Measurements from ENCODE around the gene EXOC4. TPM values are rescaled to one million over a fixed set of nuclear protein-coding genes. Genes with fewer than 3 reads are reported as not detected.

EXOC4 gene
- total RNA-seq, 4 donors from 2014 or later: 82.4 to 204 (median 128) TPM

DNA sequence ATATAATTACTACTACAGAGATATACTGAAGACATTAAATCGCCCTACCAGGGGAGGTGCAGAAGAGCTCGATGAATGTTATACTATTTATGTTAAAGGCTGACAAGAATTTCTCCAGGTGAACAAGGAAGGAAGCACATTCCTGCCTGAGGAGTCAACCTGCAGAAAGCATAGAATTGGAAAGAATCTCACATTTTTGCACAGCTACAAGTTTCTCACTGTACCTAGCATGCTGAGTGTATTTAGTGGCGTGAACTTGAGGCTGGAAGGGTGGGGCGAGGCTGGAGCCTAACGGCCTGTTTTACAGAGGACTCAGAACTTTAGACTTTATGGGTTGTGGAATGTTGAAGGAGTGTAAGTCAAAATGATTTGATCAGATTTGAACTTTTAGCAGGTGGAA is 500.6 kb downstream of the EXOC4 start:
- 54 to 73% methylated on average over 5 of the region's 5 CpGs for WGBS, 2 donors (ENCODE audit: low coverage in 1 of 2)
- TF ChIP-seq, protein P1, sequence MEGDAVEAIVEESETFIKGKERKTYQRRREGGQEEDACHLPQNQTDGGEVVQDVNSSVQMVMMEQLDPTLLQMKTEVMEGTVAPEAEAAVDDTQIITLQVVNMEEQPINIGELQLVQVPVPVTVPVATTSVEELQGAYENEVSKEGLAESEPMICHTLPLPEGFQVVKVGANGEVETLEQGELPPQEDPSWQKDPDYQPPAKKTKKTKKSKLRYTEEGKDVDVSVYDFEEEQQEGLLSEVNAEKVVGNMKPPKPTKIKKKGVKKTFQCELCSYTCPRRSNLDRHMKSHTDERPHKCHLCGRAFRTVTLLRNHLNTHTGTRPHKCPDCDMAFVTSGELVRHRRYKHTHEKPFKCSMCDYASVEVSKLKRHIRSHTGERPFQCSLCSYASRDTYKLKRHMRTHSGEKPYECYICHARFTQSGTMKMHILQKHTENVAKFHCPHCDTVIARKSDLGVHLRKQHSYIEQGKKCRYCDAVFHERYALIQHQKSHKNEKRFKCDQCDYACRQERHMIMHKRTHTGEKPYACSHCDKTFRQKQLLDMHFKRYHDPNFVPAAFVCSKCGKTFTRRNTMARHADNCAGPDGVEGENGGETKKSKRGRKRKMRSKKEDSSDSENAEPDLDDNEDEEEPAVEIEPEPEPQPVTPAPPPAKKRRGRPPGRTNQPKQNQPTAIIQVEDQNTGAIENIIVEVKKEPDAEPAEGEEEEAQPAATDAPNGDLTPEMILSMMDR (IDR thresholded peaks at IDR 0.05): no peak
- TF ChIP-seq POLR2A (IDR thresholded peaks at IDR 0.05) (no peak), EP300 (IDR thresholded peaks at IDR 0.05; ENCODE audit: low read depth) (no peak), POLR2AphosphoS5 (IDR thresholded peaks at IDR 0.05) (no peak)
- no peak for DNase-seq
- H3K4me1 ChIP-seq: peaks cover 0 to 14% (median 4%) of the 10 kb centered on the region in 4 donors
- no peak overlapping the region for H3K4me3 ChIP-seq
- intact Hi-C loops (cut with DNase I; ENCODE audit: low total_unique reads): no loop called here
- H3K27ac ChIP-seq: no peak overlapping the region
- H3K27me3 ChIP-seq: no peaks in the 10 kb centered on the region
- no peaks in the 10 kb centered on the region for H3K9me3 ChIP-seq
- no peaks in the 10 kb centered on the region for H3K36me3 ChIP-seq
- in situ Hi-C loops (cut with MboI; ENCODE audit: low pct_ligation_motif_present in 1 of 4, low pct_unique_long_range_greater_than_20kb in 1 of 4, low sequenced_read_pairs in 3 of 4): no loop called here

DNA sequence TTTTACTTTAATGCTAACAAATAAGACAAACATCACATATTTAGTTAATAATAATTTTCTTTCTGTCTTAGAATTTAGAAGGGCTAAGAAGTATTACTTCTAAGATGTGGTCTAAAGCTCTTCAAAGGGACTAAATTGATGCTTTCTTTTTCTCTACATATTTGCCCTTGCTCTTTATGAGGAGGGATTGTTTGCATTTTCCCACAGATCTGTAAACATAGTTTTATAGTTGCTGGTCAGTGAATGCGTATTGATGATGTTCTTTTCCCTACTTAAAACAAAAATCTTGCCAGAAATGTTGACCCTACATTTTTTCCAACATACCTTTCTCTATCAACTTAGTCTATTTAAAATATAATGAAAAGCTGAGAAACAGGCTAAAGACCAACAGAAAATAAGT is 501.8 kb downstream of the EXOC4 start:
- Histone ChIP-seq H3K4me1 (peaks cover 0 to 14% (median 4%) of the 10 kb centered on the region in 4 donors), H3K36me3 (no peaks in the 10 kb centered on the region), H3K9me3 (no peaks in the 10 kb centered on the region), H3K27ac (no peak overlapping the region), H3K27me3 (no peaks in the 10 kb centered on the region), H3K4me3 (no peak overlapping the region)
- DNase-seq: no peak
- no peak for TF ChIP-seq POLR2A (IDR thresholded peaks at IDR 0.05)
- no peak for TF ChIP-seq POLR2AphosphoS5 (IDR thresholded peaks at IDR 0.05)
- no peak for TF ChIP-seq EP300 (IDR thresholded peaks at IDR 0.05; ENCODE audit: low read depth)
- TF ChIP-seq, protein P1 (IDR thresholded peaks at IDR 0.05): no peak
- in situ Hi-C loops (cut with MboI; ENCODE audit: low pct_ligation_motif_present in 1 of 4, low pct_unique_long_range_greater_than_20kb in 1 of 4, low sequenced_read_pairs in 3 of 4) (no loop called here), intact Hi-C loops (cut with DNase I; ENCODE audit: low total_unique reads) (no loop called here)
- WGBS, 2 donors (ENCODE audit: low coverage in 1 of 2): 33% methylated on average over 1 of the region's 1 CpG; no CpG with 5 or more reads in 1 of the 2 donors

DNA sequence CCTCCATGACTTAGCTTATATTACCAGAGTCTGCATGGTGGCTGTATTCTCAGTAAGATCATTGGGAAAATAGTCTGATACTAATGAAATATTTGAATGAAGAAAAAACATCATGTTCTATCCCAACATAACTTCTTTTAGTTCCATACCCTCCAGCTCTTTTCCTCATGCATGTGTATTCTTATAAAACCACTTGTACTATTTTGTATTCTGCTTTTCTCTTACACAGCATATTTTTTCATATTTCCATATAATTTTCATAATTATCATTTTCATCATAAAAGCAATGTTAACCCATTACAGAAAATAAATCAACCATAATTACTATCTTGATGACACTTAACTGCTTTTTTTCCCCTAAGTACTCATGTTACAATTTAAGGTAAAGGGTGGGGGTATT is 503.0 kb downstream of the EXOC4 start:
- Histone ChIP-seq H3K4me3 (no peak overlapping the region), H3K27me3 (no peaks in the 10 kb centered on the region), H3K4me1 (peaks cover 0 to 14% (median 4%) of the 10 kb centered on the region in 4 donors), H3K27ac (no peak overlapping the region), H3K36me3 (no peaks in the 10 kb centered on the region), H3K9me3 (no peaks in the 10 kb centered on the region)
- in situ Hi-C loops (cut with MboI; ENCODE audit: low pct_ligation_motif_present in 1 of 4, low pct_unique_long_range_greater_than_20kb in 1 of 4, low sequenced_read_pairs in 3 of 4): no loop called here
- intact Hi-C loops (cut with DNase I; ENCODE audit: low total_unique reads): no loop called here
- no peak for DNase-seq
- TF ChIP-seq EP300 (IDR thresholded peaks at IDR 0.05; ENCODE audit: low read depth) (no peak), POLR2A (IDR thresholded peaks at IDR 0.05) (no peak), POLR2AphosphoS5 (IDR thresholded peaks at IDR 0.05) (no peak)
- TF ChIP-seq, protein P1 (IDR thresholded peaks at IDR 0.05): no peak

DNA sequence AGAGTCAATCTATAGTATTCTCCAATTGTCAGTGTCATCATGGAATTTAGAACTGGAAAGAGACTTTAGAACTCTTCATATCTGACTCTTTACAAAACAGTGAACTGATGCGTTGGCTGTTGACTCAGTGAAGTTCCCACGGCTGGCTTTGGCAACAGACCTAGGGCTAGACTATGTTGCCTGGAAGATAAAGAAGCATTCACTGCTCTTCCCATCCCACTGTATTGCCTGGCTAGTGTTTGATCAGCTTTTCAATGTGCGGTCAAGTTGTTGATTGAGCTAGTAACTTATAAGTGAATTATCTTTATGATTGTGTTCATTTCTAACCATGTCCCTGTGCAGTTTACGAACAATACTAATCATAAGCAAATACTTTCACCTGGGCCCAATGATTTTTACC is 508.6 kb downstream of the EXOC4 start:
- no peaks in the 10 kb centered on the region for H3K4me1 ChIP-seq
- WGBS, 2 donors (ENCODE audit: low coverage in 1 of 2): 60 to 65% methylated on average over 1 to 4 of the region's 4 CpGs
- in situ Hi-C loops (cut with MboI; ENCODE audit: low pct_ligation_motif_present in 1 of 4, low pct_unique_long_range_greater_than_20kb in 1 of 4, low sequenced_read_pairs in 3 of 4) (no loop called here), intact Hi-C loops (cut with DNase I; ENCODE audit: low total_unique reads) (no loop called here)
- H3K4me3 ChIP-seq: no peak overlapping the region
- H3K36me3 ChIP-seq: no peaks in the 10 kb centered on the region
- H3K9me3 ChIP-seq: no peaks in the 10 kb centered on the region
- TF ChIP-seq POLR2AphosphoS5 (IDR thresholded peaks at IDR 0.05) (no peak), EP300 (IDR thresholded peaks at IDR 0.05; ENCODE audit: low read depth) (no peak), POLR2A (IDR thresholded peaks at IDR 0.05) (no peak)
- H3K27ac ChIP-seq: no peak overlapping the region
- no peaks in the 10 kb centered on the region for H3K27me3 ChIP-seq
- DNase-seq: no peak

DNA sequence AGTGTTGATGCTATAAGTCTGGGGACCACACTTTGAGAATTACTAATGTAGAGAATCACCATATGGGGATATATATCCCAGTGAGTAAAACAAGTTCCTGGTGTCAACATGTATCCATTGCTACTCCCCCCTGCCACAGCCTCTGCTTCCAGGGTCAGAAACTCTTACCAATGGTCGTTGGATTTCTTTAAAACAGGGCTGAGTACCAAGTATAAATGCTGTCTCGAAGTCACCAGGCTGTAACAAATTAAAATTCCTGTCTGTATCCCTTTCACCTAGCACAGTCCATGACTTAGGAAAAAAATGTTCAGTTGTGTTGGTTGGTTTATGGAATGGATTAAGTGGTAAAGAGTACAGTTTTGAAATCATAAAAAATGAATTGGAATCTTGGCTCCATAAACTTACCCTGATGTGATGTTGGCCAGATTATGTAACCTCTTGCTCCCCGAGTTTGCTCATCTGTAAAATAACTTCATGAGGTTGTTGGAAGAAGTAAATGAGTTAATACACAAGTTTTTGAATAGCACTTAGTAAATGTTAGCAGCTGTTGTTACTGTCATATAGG is 510.3 kb downstream of the EXOC4 start:
- DNase-seq: no peak
- Histone ChIP-seq H3K36me3 (no peaks in the 10 kb centered on the region), H3K4me1 (no peaks in the 10 kb centered on the region), H3K9me3 (no peaks in the 10 kb centered on the region), H3K27me3 (no peaks in the 10 kb centered on the region), H3K27ac (no peak overlapping the region), H3K4me3 (no peak overlapping the region)
- no peak for TF ChIP-seq POLR2AphosphoS5 (IDR thresholded peaks at IDR 0.05)
- in situ Hi-C loops (cut with MboI; ENCODE audit: low pct_ligation_motif_present in 1 of 4, low pct_unique_long_range_greater_than_20kb in 1 of 4, low sequenced_read_pairs in 3 of 4) (no loop called here), intact Hi-C loops (cut with DNase I; ENCODE audit: low total_unique reads) (no loop called here)
- 58 to 74% methylated on average over 3 of the region's 3 CpGs for WGBS, 2 donors (ENCODE audit: low coverage in 1 of 2)

Measured in transverse colon (tissue), 4 donors.